GM12878 (cell line): ENCODE measurements around the gene UACA. TPM values are rescaled to one million over a fixed set of nuclear protein-coding genes. Genes with fewer than 3 reads are reported as not detected.

Experiments
- ATAC-seq: fragments of 200-7000 bp; cut with Tn5 transposase; 3 replicates; pipeline ENCODE4 v1.9.1; 2020; ENCODE audit warnings: mild to moderate bottlenecking, moderate library complexity
- BruUV-seq: library from RNA; stranded (reverse); fragments of 400-500 nt; replicated peaks from 2 replicates; lab custom pipeline; 2021; lab: Mats Ljungman, UMichigan
- CTCF ChIA-PET: fragments of 300-600 bp; sonication (Branson Sonifier 250); formaldehyde crosslinking; extraction: SDS; loops from one replicate; lab custom pipeline; 2021; ENCODE audit warnings: inconsistent platforms; lab: Yijun Ruan, JAX
- POLR2A ChIA-PET: fragments of 350-600 bp; formaldehyde crosslinking; extraction: SDS; loops from one replicate; lab custom pipeline; 2021; ENCODE audit warnings: inconsistent platforms; lab: Charles Lee
- RAD21 ChIA-PET: fragments of 300-600 bp; sonication (Branson Sonifier 250); formaldehyde crosslinking; loops from one replicate; lab custom pipeline; 2023; ENCODE audit warnings: antibody characterized with exemption; ENCODE audit not compliant: unreplicated experiment; lab: Charles Lee
- SMC1A ChIA-PET: fragments of 300-600 bp; sonication (Branson Sonifier 250); formaldehyde crosslinking; loops from one replicate; lab custom pipeline; 2023; ENCODE audit not compliant: unreplicated experiment, uncharacterized antibody; lab: Charles Lee
- DNase-seq: peaks from one replicate; pipeline ENCODE4 v3.0.0-alpha.2; 2011; ENCODE audit warnings: low read depth, low spot score
- FAIRE-seq: peaks from 3 replicates; lab custom pipeline; 2011; peaks lifted over from hg19 to GRCh38; lab: Jason Lieb, UNC
- H2AFZ ChIP-seq: 2 replicates; pipeline ENCODE4 v1.6.0; 2011; ENCODE audit warnings: low read depth, low read length, control low read depth; ENCODE audit not compliant: control insufficient read depth
- H3K27ac ChIP-seq: 2 replicates; pipeline ENCODE4 v1.5.1; 2011; ENCODE audit warnings: control low read depth; ENCODE audit not compliant: control insufficient read depth, insufficient read depth
- H3K27me3 ChIP-seq, 2 experiments: replicated peaks in 1 of 2; 2 replicates each; pipeline versions ENCODE4 v1.6.0 to v1.6.1; 2011; ENCODE audit warnings: low read length in 1 of 2; ENCODE audit not compliant: control insufficient read depth in 2 of 2, insufficient read depth in 2 of 2
- H3K36me3 ChIP-seq, 2 experiments: 2 replicates each; pipeline ENCODE4 v1.5.1; 2011; ENCODE audit warnings: low read length in 1 of 2; ENCODE audit not compliant: control insufficient read depth in 2 of 2, insufficient read depth in 2 of 2
- H3K4me1 ChIP-seq: 2 replicates; pipeline ENCODE4 v1.6.1; 2011; ENCODE audit warnings: mild to moderate bottlenecking, low read length, moderate library complexity, mixed read lengths; ENCODE audit not compliant: control insufficient read depth, insufficient read depth
- H3K4me2 ChIP-seq: 2 replicates; pipeline ENCODE4 v1.6.0; 2011; ENCODE audit warnings: control low read depth; ENCODE audit not compliant: control insufficient read depth, insufficient read depth
- H3K4me3 ChIP-seq: fragments of 200-600 bp; sonication (generic); 2 replicates; pipeline ENCODE4 v1.5.1; 2016
- H3K79me2 ChIP-seq: 2 replicates; pipeline ENCODE4 v1.6.0; 2011; ENCODE audit warnings: low read length; ENCODE audit not compliant: control insufficient read depth, insufficient read depth
- H3K9ac ChIP-seq: 2 replicates; pipeline ENCODE4 v1.8.0; 2011; ENCODE audit warnings: low read length, control low read depth, mixed read lengths; ENCODE audit not compliant: control insufficient read depth, insufficient read depth
- H3K9me3 ChIP-seq: replicated peaks from 3 replicates; pipeline ENCODE4 v1.5.1; 2011; ENCODE audit warnings: mild to moderate bottlenecking, low read length; ENCODE audit not compliant: control insufficient read depth, insufficient read depth
- H4K20me1 ChIP-seq: 2 replicates; pipeline ENCODE4 v1.6.0; 2011; ENCODE audit not compliant: control insufficient read depth, insufficient read depth
- ATF2 ChIP-seq: IDR thresholded peaks from 2 replicates; pipeline ENCODE4 v1.6.1; 2012; ENCODE audit warnings: low read length, inconsistent platforms
- BCL11A ChIP-seq: IDR thresholded peaks from 2 replicates; pipeline ENCODE4 v1.6.1; 2011; ENCODE audit warnings: low read depth, low read length
- CEBPB ChIP-seq, 2 experiments: fragments of 150-350 bp in 1 of 2; IDR thresholded peaks; 2 replicates each; pipeline ENCODE4 v1.6.1; 2012 to 2014; ENCODE audit warnings: low read depth in 2 of 2, low read length in 2 of 2, borderline replicate concordance in 1 of 2, inconsistent platforms in 1 of 2
- CHD2 ChIP-seq: IDR thresholded peaks from 2 replicates; pipeline ENCODE4 v1.6.1; 2011; ENCODE audit warnings: low read depth, low read length, improper control_type of control experiment, borderline replicate concordance
- IRF4 ChIP-seq: IDR thresholded peaks from 2 replicates; pipeline ENCODE4 v1.6.1; 2011; ENCODE audit warnings: low read depth, low read length
- IRF5 ChIP-seq: fragments of 450-650 bp; IDR thresholded peaks from 2 replicates; pipeline ENCODE4 v1.6.1; 2017; ENCODE audit warnings: borderline replicate concordance
- MYC ChIP-seq: IDR thresholded peaks from 2 replicates; pipeline ENCODE4 v1.6.1; 2011; ENCODE audit warnings: mild to moderate bottlenecking, low read length, moderate library complexity, inconsistent platforms; ENCODE audit not compliant: insufficient read depth, insufficient replicate concordance, insufficient read length, severe bottlenecking
- NFIC ChIP-seq: IDR thresholded peaks from 2 replicates; pipeline ENCODE4 v1.6.1; 2012; ENCODE audit warnings: low read depth, mild to moderate bottlenecking, inconsistent platforms, low read length, moderate library complexity
- PML ChIP-seq: IDR thresholded peaks from 2 replicates; pipeline ENCODE4 v1.6.1; 2012; ENCODE audit warnings: low read length, inconsistent platforms
- RCOR1 ChIP-seq: conservative IDR thresholded peaks from 2 replicates; pipeline ENCODE4 v1.6.1; 2012; ENCODE audit warnings: low read depth, low read length, improper control_type of control experiment
- TCF12 ChIP-seq: IDR thresholded peaks from 2 replicates; pipeline ENCODE4 v1.6.1; 2011; ENCODE audit warnings: low read depth, mild to moderate bottlenecking, low read length
- TCF3 ChIP-seq: IDR thresholded peaks from 2 replicates; pipeline ENCODE4 v1.6.1; 2012; ENCODE audit warnings: low read depth, mild to moderate bottlenecking, low read length, borderline replicate concordance; ENCODE audit not compliant: insufficient read depth
- YBX1 ChIP-seq: fragments of 450-650 bp; IDR thresholded peaks from 2 replicates; pipeline ENCODE4 v1.6.1; 2016; ENCODE audit warnings: antibody characterized with exemption
- ZNF622 ChIP-seq: fragments of 450-650 bp; IDR thresholded peaks from 2 replicates; pipeline ENCODE4 v1.6.1; 2017; ENCODE audit warnings: mild to moderate bottlenecking, inconsistent platforms
- WGBS: methylation state at CpG from one replicate; pipeline ENCODE4 v1.1.6; 2016; ENCODE audit warnings: low lambda C conversion rate; ENCODE audit not compliant: insufficient replicate concordance, insufficient coverage; ENCODE audit errors: missing lambda C conversion rate; 5-methylcytosine and 5-hydroxymethylcytosine counted together
- in situ Hi-C: fragments of 300-500 bp; cut with MboI; formaldehyde crosslinking; loops from 9 replicates; pipeline ENCODE4 v1.14.3; 2018; ENCODE audit warnings: mixed read lengths
- intact Hi-C: fragments of 100-400 bp; cut with micrococcal nuclease; formaldehyde crosslinking; loops from one replicate; pipeline ENCODE4 v1.14.2; 2022; ENCODE audit not compliant: unreplicated experiment
- polyA plus RNA-seq, 11 experiments: library from polyadenylated mRNA; depleted of rRNA in 4 of 11; unstranded in 6 of 11; stranded (reverse) in 5 of 11; fragments of >200 nt; fragmentation: Nextera tagmentation in 4 of 11; fragmentation: Illumina TruSeq in 1 of 11; extraction: Ambion mirVana in 4 of 11; extraction: Trizol in 1 of 11; gene quantifications; 1 replicate in 1 of 11; 2 replicates in 10 of 11; pipeline versions ENCODE4 v1.2.1 to v1.2.3, GENCODE V29; 2011 to 2016; ENCODE audit warnings: inconsistent platforms in 2 of 11, missing spikeins in 2 of 11, low read depth in 1 of 11
- total RNA-seq, 4 experiments: library from RNA; depleted of rRNA in 3 of 4; stranded (reverse); fragments of >200 nt in 3 of 4; fragmentation: Illumina TruSeq in 1 of 4; extraction: Trizol in 1 of 4; gene quantifications; 2 replicates each; pipeline versions ENCODE4 v1.2.1 to v1.2.3, GENCODE V29; 2013 to 2021
- TF ChIP-seq, protein P1 (sequence below): IDR thresholded peaks from 2 replicates; pipeline ENCODE4 v1.6.1; 2011; ENCODE audit warnings: low read depth, mild to moderate bottlenecking, low read length, moderate library complexity, borderline replicate concordance; ENCODE audit errors: extremely low read depth
- TF ChIP-seq, protein P2 (sequence below): fragments of 450-650 bp; conservative IDR thresholded peaks from 2 replicates; pipeline ENCODE4 v1.6.1; 2017; ENCODE audit warnings: mild to moderate bottlenecking, moderate library complexity

UACA gene
- total and polyA plus RNA-seq, 10 of the 15 experiments (the other 5 are each of a cell fraction or from before 2014, with no cell fraction given) = 0.30 to 4.0 (median 2.0) TPM

DNA sequence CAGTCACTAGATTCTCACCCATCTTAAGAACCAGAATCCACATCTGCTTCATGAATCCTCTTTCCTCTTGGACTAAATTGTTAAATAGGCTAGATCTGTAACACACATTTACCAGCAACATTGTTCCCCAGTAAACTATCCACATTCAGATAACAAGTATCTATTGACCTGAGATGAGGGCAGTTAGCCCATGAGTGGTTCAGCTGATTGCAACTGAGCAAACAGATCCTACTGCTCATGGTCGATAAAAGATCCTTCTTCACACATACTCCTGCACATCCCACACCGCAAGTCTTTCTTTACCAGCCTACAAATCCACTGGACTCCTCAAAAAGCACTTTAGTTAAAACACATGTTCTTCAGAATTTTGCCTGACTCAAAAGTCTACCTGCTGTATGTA lies 59.2 kb downstream of the UACA start:
- no peak for ATAC-seq
- ChIA-PET CTCF (interaction anchor here (0.7 to 1.2 kb wide), 2 partner anchors 14 to 19 kb away, joined by 3 read pairs; no protein-coding TSS in a partner anchor), SMC1A (no interaction called here), RAD21 (no interaction called here), POLR2A (no interaction called here)
- no peak for TF ChIP-seq ZNF622
- TF ChIP-seq ATF2 = no peak
- TF ChIP-seq IRF4 = no peak
- no peak for TF ChIP-seq RCOR1
- TF ChIP-seq CEBPB (IDR thresholded peaks at IDR 0.05; ENCODE audit: borderline replicate concordance in 1 of 2, low read depth in 2 of 2, low read length in 2 of 2) = no peak
- TF ChIP-seq BCL11A = no peak
- TF ChIP-seq TCF3 = no peak
- TF ChIP-seq, protein P1, sequence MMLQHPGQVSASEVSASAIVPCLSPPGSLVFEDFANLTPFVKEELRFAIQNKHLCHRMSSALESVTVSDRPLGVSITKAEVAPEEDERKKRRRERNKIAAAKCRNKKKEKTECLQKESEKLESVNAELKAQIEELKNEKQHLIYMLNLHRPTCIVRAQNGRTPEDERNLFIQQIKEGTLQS = no peak
- TF ChIP-seq IRF5 = no peak
- TF ChIP-seq, protein P2, sequence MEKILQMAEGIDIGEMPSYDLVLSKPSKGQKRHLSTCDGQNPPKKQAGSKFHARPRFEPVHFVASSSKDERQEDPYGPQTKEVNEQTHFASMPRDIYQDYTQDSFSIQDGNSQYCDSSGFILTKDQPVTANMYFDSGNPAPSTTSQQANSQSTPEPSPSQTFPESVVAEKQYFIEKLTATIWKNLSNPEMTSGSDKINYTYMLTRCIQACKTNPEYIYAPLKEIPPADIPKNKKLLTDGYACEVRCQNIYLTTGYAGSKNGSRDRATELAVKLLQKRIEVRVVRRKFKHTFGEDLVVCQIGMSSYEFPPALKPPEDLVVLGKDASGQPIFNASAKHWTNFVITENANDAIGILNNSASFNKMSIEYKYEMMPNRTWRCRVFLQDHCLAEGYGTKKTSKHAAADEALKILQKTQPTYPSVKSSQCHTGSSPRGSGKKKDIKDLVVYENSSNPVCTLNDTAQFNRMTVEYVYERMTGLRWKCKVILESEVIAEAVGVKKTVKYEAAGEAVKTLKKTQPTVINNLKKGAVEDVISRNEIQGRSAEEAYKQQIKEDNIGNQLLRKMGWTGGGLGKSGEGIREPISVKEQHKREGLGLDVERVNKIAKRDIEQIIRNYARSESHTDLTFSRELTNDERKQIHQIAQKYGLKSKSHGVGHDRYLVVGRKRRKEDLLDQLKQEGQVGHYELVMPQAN = no peak
- TF ChIP-seq TCF12 = no peak
- TF ChIP-seq NFIC = no peak
- no peak for TF ChIP-seq PML
- no peak for TF ChIP-seq YBX1
- TF ChIP-seq MYC = no peak
- no peak for TF ChIP-seq CHD2
- Histone ChIP-seq H3K36me3 (no peaks in the 10 kb centered on the region), H3K4me1 (no peaks in the 10 kb centered on the region), H3K4me2 (no peak overlapping the region), H3K79me2 (no peaks in the 10 kb centered on the region), H3K9ac (no peak overlapping the region), H3K9me3 (no peaks in the 10 kb centered on the region), H4K20me1 (no peaks in the 10 kb centered on the region), H3K27me3 (no peaks in the 10 kb centered on the region), H2AFZ (no peak overlapping the region), H3K4me3 (no peak overlapping the region), H3K27ac (no peak overlapping the region)
- no peak for FAIRE-seq
- no peak for DNase-seq
- in situ Hi-C loops (no loop called here), intact Hi-C loops (no loop called here)
- WGBS = 73% methylated on average over 2 of the region's 2 CpGs
- no TSS peak for BruUV-seq
